DMS153 treated with DMSO at 0.1 percent for 48 hours (cell line): ENCODE data around the gene ITSN1.

ENCODE experiments used
- DNase-seq: peaks from one replicate; lab custom pipeline; 2025; ENCODE audit not compliant: unreplicated experiment; lab: John Stamatoyannopoulos, UW

ITSN1 gene

DNA sequence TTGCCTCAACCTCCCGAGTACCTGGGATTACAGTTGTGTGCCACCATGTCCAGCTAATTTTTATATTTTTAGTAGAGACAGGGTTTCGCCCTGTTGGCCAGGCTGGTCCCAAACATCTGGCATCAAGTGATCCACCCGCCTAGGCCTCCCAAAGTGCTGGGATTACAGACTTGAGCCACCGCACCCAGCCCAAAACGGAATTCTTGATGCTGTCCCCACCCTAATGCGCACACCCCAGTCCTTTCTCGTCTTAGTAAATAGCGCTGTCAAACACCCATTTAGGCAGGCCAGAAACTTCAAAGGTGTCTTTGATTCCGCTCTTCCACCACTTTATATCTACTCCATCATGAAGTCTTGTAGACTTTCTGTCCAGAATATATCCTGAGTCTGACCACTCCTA, 35.1 kb downstream of the ITSN1 start:
- no peak for DNase-seq

DNA sequence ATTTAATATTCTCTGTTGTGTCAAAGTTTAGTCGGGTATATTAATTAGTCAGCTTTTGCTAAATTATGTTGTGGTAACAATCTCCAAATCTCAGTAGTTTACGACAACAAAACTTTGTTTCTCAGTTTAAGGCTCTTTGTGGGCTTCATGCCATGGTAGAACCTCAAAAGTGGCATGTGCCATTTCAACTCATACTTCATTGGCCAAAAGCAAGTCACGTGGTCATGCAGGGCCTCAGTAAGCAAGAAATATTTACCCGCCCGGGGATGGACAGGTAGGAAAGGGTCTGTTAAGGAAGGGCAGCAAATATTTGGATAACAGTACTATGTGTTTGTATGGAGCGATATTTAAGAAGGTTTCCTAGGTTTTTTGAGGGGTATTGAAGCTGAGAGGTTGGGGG, 38.6 kb downstream of the ITSN1 start:
- no peak for DNase-seq

DNA sequence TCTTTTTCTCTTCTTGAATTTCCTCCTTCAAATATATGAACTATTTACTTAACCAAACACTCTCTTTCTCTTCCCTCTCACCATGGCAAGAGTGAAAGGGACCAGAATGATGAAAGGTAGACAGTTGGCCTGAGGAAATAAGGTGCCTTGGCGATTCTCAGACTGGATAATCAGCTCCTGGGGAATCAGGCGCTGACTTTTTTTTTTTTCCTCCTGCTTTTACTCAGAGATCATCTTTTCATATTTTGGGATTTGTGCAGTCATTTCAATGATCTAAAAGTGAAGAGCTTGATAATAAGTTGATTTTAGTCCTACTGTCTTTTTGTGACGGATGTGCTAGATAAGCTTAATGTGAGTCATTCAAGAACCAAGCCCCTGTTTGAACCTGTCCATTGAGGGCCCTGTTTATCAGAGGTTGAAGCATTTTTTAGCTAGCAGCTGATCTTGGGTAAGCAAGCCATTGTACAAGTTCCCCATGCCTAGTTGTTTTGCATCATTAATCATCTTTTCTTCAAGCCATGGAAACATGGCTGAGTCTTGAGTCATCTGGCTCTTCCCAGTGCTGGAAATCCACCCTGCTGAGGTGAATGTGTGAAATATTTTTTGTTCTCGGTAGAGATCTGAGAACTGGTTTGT, 40.8 kb downstream of the ITSN1 start:
- no peak for DNase-seq

DNA sequence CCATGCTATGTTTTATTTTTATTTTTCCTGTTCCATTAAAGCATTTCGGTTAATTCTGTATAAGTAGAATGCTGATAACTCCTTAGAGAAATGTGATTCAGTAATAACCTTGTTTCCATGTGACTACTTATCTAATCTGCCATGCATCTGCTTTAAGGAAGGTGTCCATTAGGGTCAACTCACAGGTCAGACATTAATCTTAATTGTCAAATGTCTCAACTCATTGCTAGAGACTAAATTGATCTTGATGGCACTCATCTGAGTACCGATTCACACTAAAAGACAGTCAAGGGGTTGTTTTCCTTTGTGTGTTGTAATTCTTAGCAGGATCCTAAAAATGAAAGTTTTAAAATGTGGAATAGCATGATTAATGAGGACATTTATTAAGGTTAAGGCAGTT, 41.8 kb downstream of the ITSN1 start:
- no peak for DNase-seq

DNA sequence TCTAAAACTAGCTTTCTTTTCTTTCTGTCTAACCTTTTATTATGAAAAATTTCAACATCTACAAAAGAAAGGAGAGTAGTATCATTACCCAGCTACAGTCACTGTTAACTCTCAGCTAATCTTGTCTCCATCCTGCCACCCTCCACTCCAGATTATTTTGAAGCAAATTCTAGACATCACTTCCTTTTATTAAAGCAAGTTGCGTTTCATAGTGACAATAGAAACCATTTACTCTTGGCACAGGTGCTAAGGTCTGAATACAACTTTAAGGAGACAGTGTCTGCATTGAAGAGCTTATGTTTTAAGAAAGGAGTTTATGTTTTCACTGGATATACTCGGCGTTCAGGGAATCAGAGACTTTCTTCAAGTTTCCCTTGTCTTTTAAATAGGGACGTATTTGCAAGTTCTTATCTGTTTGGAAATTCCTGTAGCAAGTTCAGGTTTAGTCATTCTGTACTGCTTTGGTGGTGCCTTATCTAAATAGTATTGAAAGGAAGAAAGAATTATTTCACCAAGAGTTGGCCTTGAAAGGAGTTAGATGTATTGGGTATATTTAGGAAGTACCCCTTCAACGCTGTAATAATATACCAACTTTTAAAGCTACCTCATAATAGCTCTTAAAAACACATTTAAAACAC, 42.7 kb downstream of the ITSN1 start:
- no peak for DNase-seq

DNA sequence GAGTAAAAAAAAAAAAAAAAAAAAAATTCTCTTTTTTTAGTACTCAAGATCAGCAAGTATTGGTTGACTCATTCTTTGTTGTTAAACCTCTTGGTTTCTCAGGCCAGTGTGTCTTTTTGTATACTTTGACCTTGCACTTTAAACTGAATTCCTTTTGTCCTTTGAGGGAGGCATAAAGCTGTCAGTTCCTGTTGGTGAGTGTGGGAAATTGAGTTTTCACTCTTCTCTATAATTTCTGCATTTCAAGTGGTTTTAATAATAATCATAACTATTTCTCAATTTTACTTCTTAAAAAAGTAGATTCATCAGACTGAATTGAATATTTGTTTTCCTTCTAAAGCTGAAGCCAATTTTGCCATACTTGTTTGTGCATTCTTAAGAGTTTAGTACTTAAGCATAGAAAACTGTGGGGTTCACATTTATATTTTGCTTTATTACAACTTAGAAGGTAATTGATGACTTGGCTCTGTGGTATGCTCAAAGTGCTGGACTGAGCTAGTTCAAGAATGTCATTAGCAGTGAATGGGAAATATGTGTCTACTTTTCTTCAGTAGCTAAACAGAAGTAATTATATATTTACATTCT, 43.4 kb downstream of the ITSN1 start:
- DNase-seq = no peak

DNA sequence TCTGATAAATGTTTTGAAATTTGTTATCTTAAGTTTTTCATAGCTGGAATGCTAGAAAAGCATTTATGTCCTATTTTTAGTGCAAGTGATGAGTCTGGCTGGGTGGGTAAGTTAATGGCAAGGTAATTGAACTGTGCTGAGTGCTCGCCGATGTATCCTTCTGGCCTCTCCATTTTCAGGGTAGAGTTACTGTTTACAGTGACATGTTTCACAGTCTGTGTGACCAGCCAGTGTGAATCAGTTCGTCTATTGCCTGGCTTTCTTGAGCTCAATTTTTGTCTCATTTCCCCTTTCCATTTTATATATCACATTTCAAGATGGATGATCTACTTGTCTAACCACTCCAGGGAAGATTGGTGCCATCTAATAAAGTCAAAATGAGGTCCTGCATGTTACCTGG, 44.1 kb downstream of the ITSN1 start:
- no peak for DNase-seq

DNA sequence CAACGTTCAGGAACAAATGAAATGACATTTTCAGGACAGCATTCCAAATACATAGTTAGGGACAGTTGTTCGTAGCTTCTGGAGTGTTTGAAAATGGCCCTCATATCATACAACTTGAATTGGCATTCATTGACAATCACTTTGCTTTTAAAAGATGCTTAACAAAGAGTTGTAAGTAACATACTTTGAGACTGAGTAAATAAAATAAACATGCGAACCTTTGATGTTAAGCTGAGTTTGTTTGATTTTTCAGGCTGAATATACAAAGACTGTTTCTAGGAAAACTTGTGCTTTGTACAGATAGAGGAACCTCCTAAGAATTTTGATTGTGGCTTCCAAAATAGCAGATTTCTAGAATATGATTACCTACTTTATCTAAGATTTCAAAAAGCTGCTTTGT, 45.3 kb downstream of the ITSN1 start:
- no peak for DNase-seq

DNA sequence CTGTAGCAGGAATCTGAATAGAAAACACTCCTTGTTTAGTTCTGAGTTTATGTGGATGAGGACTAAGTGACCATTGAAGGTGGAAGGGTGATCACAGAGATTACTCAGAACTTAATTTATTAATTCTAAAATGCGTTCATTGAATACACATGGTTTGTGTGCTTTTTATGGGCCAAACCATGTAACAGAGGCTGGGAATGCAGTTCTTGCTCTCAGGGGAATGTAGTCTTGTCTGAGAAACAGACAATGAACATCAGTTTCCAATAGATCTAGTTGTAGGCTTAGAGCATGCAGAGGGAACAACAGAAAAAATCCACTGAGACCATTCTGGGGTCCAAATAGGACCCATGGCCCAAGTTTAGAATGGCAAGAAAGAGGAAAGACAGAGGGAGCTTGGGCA, 46.1 kb downstream of the ITSN1 start:
- no peak for DNase-seq

DNA sequence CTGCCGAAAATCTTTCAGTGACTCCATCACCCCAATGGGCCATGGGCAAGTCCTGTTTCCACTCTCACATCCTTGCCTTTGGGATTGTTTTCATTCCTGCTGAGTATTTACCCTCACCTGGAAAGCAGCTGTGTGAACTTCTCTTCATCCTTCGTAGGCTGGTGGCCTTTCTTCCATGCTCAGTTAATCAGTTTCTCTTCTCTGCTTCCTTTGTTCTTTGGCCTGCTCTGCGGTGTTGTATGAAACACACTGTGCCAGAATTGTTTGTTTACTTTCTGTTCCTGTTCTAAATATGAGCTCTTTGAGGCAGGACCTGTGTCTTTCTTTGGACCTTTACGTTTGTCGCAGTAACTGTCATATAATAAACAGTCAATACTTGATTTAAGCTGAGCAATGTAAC, 48.6 kb downstream of the ITSN1 start:
- DNase-seq = no peak

DNA sequence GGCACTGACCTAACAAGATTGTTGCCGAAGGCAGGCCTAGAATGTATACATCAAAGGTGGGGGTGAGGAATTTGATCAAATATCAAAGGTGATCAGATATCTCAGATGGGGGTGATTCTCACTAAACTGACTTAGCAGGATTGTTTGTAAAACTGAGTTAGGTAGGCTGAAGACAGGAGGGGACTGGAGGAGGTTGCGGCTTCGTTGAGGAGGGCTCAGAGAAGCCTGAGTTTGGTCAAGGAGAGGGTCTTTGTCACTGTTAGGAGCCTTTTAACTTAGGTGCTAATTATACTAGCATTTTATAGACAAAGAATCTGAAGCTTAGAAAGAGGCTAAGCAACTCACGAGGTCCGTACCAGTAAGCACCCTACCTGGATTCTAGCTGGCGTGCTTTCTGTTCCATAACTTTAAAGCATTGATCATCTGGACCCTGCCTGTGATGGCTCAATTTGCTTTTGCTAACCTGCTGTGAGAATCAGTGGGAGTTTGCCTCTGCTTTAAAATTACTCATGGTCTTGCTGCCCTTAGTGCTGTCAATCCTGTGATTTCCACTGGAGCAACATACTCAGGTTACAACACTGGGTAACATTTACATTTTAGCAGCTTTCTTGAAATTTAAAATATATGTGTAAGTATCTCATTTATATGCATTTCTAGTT, 49.8 kb downstream of the ITSN1 start:
- no peak for DNase-seq

DNA sequence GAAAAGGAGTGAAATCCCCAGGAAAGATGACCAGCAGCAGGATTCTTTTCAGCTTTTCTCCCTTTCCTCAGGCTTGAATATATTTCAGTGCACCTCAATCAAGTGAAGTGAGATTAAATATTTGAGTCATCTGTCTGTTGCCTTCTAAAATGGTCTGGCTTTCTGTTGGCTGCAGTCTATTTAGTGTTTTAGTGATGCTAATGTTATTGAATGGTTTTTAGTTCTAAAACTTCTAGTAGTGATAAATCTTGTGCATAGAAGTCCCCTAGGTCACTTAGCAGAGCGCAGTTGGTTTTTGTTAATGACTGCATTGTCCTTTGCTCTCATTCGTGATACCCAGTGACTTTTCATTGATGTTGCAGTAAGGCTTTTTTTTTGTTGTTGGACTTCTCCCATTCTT, 53.5 kb downstream of the ITSN1 start:
- DNase-seq = no peak

DNA sequence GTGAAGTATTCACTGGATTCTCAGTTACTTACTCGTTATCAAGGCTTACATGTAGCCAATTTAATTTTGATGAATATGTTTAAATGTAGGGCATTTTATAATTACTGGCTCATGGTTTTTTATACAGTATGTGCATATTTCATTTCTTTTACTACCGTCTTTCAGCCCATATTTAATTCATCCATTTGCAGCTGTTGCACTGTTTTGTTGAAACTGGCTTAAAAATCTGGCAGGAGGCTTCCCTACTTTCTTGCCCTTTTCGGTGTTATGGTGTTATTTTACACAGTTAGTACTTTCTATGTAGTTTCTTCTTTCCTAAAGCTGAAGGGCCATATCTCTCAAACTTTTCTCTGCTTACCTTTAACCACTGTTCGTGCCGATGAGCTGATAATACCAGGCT, 54.2 kb downstream of the ITSN1 start:
- DNase-seq = no peak

DNA sequence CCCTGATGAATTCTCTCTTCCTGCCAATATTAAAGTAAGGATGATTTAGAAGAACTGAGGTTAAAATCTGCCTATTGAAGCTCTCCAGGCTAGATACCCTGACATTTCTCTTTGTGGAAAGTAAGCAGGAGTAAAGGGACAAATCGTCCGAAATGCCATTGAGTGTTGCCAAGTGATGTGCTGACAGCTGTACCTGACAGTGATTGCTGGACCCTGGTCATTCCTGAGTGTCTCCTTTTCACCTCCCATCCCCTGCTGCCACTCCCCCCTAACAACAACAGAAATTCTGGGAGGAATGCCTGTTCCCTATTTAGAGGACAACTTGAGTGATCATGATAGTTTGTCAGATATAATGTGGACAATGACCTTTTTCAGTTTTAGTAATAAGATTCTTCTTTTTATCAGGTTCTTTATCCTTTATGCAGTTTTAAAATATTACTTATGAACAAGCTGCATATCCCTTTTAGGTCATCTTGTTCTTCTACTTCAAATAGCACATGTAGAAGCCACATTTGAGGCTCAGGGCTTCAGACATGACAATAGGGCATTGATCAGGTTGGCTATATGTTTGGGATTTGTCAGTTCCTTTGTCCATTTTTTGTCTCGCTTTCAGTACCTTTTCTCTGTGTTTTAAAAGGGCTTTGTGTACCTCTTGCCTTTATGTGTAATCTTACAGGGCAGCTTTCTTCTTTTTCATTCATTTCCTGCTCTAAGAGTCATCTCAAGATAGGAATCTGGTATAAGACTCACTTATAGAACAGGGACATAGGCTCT, 56.0 kb downstream of the ITSN1 start:
- DNase-seq = no peak

DNA sequence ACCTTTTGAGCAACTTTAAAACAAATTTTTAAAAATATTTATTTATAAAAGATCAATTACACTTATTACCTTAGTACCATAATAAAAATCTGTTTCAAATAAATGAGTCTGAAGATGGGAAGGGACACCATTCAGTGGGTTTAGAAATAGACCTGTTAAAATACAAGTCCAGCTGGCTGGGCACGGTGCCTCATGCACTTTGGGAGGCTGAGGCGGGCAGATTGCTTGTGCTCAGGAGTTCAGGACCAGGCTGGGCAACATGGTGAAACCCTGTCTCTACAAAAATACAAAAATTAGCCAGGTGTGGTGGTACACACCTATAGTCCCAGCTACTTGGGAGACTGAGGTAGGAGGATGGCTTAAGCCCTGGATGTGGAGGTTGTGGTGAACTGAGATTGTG, 57.0 kb downstream of the ITSN1 start:
- DNase-seq = no peak

DNA sequence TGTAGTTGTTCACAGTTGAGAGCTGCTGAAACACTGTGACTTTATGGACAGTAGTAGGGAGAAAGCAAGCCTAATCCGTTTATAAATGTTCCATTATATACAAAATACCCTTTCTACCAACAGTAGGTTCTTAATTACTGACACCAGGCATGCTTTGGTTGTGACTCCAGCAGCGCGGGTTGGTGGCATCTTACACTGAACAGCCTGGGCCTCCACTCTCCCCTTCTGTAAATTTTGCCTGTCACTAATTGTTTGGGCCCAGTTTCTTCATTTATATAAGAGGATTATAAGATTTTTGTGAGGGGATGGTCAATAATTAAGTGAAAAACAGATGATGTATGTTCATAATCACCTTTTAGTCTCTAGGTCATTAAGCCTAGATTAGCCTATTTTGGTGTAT, 58.2 kb downstream of the ITSN1 start:
- DNase-seq = no peak

DNA sequence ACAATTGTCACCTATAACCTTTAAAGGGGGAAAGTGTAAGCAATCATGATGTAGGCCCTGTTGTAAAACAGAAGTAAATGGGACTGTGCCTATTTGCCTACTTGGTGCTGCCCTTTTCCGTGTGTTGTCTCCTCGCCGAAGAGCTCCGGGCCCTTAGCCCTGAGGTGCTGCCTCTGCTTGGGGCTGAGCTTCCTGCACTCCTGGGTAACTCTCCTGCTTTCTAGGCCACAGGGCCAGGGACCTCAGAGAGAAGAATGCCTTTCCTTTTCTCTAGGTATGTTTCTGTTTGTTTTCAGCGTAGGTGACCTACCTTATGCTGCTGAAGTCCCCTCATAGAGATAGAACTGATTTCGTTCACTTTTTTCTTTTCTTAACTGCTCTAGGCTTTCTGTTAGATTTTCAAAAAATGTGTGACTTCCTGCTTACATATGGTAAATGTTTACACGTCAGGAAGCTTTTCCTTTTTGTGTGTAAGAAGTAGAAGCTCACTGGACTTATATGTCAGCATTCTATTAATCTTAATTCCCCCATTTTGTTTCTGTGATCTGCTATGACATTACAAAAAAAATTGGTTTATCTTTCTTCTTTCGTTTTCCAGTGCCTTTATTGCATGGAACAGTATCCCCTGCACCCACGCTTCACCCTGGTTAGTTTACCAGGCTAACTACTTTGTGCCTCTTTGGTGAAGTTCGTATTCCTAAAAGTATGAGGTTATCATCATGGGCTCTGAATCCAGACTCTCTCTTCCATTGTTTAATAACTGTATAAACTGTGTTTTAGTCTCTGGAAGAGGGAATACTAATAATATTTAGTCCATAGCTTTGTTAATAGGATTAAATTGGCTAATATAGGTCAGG, 61.7 kb downstream of the ITSN1 start:
- DNase-seq = no peak

DNA sequence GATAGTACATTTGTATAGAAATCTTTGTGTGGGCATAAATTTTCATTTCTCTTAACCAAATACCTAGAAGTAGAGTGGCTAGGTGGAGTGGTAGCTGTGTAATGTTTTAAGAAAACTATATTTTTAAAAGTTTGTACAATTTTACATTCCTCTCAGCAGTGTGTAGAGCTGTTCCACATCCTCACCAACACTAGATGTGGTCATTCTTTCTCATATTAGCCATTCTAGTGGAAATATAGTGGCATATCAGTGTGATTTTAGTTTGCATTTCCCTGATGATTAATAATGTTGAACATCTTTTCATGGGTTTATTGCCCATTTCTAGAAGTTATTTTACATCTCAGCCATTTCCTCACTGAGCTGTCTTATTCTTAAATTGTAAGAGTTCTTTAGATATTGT, 65.5 kb downstream of the ITSN1 start:
- DNase-seq = no peak

DNA sequence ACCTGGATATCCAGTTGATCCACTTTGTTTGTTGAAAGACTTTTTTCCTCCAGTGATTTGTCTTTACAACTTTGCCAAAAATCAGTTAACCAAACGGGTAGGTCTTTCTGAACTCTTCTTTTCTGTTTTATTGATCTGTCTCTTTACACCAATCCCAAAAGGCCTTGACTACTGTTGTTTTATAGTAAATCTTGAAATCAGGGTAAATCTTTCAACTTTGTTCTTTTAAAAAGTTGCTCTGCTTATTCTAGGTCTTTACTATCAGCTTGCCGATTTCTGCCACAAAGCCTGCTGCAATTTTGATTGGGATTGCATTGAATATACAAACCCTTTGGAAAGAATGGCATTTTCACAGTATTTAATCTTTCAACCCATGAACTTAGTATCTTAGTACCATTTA, 66.6 kb downstream of the ITSN1 start:
- DNase-seq = no peak

DNA sequence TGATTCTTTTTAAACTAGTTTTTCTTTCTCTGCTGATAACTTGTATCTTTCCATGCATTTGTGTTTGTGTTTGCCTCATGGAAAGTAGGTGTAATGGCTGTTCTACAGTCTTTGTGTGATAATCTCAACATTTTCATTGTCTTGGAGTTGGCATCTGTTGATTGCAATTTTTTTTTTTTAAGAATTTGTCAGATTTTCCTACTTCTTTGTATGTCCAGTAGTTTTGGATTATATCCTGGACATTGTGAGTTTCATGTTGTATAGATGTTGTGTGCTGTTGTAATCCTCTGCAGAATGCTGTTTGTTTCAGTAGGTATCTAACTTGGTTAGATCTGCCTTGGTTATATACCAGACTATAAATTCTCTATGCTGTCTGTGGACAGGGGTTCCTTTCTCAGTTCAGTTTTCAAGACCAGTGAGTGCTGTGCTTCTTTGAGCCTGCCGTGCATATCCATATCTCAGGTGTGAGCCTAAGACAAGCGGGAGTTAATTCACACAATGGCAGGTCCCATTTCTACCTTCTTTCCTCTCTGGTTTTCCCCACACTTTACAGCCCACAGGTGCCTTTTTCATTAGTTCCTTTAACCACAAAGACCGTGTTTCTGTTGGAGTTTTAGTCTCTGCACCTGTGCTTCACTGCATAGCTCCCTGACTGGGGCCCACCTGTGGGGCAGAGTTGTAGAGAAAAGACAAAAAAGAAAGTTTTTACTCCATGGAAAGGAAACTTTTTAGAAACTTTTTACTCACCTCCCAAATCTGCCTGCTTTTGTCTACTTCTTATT, 69.9 kb downstream of the ITSN1 start:
- DNase-seq = no peak
